Activated B cell treated with CpG ODN at 0.5 μM for 24 hours (primary cell): ENCODE results near the gene NAV3. TPM values are rescaled to one million over a fixed set of nuclear protein-coding genes. Genes with fewer than 3 reads are reported as not detected.

Source experiments
- ATAC-seq: fragments of 200-7000 bp; cut with Tn5 transposase; one replicate; pipeline ENCODE4 v1.10.0; 2021; ENCODE audit warnings: low read depth, mild to moderate bottlenecking, moderate library complexity
- CTCF ChIA-PET: fragments of 350-600 bp; sonication (Branson Sonifier 250); formaldehyde crosslinking; loops from one replicate; lab custom pipeline; 2021; ENCODE audit warnings: antibody characterized with exemption; lab: Charles Lee
- POLR2A ChIA-PET: fragments of 350-600 bp; sonication (Branson Sonifier 250); formaldehyde crosslinking; loops from one replicate; lab custom pipeline; 2021; ENCODE audit warnings: antibody characterized with exemption; lab: Charles Lee
- DNase-seq: peaks from one replicate; pipeline ENCODE4 v3.0.0; 2022
- H3K27ac Mint-ChIP-seq: one replicate; pipeline ENCODE4 v1.8.0; 2020; ENCODE audit warnings: mixed read lengths
- H3K27me3 Mint-ChIP-seq: one replicate; pipeline ENCODE4 v1.8.0; 2021; ENCODE audit warnings: mixed read lengths
- H3K36me3 Mint-ChIP-seq: one replicate; pipeline ENCODE4 v1.8.0; 2021; ENCODE audit warnings: low read depth, mixed read lengths
- H3K4me1 Mint-ChIP-seq: one replicate; pipeline ENCODE4 v1.8.0; 2021; ENCODE audit warnings: mixed read lengths
- H3K4me3 Mint-ChIP-seq: one replicate; pipeline ENCODE4 v1.8.0; 2020; ENCODE audit warnings: mild to moderate bottlenecking, mixed read lengths
- H3K9me3 Mint-ChIP-seq: one replicate; pipeline ENCODE4 v1.8.0; 2020; ENCODE audit warnings: mixed read lengths
- intact Hi-C: fragments of 100-400 bp; cut with micrococcal nuclease; formaldehyde crosslinking; loops from one replicate; pipeline ENCODE4 v1.15.1; 2024
- total RNA-seq: library from RNA; stranded (reverse); gene quantifications from 2 replicates; pipeline ENCODE4 v1.2.3, GENCODE V29; 2022
- TF ChIP-seq, protein P1 (sequence below): fragments of 200-600 bp; IDR thresholded peaks from one replicate; pipeline ENCODE4 v1.8.0; 2022; ENCODE audit warnings: antibody characterized with exemption, mild to moderate bottlenecking

The NAV3 gene
- total RNA-seq, 1 donor from 2014 or later = not detected

DNA sequence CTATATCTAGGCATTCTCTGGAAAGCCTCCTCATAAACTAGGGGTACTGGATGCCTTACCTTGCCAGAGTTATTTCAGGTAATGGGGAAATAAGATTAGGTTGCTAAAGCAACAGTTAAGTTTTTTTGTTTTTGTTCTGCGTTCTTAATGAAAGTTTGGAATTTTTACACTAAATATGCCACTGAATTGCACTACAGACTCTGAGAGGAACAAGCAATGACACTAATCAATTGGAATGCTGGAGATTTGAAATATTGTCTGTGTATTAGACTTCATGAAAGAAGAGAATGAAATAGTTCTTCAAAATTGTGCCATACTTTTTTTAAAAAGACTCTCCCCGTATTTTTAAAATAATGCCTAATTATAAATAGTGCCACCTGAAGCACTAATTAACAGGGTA lies 287.8 kb downstream of the NAV3 start:
- intact Hi-C loops = no loop called here
- Mint-ChIP-seq H3K27ac (no peak overlapping the region), H3K36me3 (no peaks in the 10 kb centered on the region), H3K27me3 (no peaks in the 10 kb centered on the region), H3K9me3 (peaks cover 7% of the 10 kb centered on the region), H3K4me1 (no peaks in the 10 kb centered on the region), H3K4me3 (no peak overlapping the region)
- TF ChIP-seq, protein P1, sequence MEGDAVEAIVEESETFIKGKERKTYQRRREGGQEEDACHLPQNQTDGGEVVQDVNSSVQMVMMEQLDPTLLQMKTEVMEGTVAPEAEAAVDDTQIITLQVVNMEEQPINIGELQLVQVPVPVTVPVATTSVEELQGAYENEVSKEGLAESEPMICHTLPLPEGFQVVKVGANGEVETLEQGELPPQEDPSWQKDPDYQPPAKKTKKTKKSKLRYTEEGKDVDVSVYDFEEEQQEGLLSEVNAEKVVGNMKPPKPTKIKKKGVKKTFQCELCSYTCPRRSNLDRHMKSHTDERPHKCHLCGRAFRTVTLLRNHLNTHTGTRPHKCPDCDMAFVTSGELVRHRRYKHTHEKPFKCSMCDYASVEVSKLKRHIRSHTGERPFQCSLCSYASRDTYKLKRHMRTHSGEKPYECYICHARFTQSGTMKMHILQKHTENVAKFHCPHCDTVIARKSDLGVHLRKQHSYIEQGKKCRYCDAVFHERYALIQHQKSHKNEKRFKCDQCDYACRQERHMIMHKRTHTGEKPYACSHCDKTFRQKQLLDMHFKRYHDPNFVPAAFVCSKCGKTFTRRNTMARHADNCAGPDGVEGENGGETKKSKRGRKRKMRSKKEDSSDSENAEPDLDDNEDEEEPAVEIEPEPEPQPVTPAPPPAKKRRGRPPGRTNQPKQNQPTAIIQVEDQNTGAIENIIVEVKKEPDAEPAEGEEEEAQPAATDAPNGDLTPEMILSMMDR = no peak
- ATAC-seq (no peak), DNase-seq (no peak)
- CTCF ChIA-PET = no interaction called here
- POLR2A ChIA-PET = no interaction called here

DNA sequence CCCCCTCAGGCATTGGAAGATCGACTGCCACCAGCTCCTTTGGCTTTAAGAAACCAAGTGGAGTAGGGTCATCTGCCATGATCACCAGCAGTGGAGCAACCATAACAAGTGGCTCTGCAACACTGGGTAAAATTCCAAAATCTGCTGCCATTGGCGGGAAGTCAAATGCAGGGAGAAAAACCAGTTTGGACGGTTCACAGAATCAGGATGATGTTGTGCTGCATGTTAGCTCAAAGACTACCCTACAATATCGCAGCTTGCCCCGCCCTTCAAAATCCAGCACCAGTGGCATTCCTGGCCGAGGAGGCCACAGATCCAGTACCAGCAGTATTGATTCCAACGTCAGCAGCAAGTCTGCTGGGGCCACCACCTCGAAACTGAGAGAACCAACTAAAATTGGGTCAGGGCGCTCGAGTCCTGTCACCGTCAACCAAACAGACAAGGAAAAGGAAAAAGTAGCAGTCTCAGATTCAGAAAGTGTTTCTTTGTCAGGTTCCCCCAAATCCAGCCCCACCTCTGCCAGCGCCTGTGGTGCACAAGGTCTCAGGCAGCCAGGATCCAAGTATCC lies 288.7 kb downstream of the NAV3 start:
- ATAC-seq (no peak), DNase-seq (no peak)
- ChIA-PET CTCF (no interaction called here), POLR2A (no interaction called here)
- intact Hi-C loops = no loop called here
- H3K27ac Mint-ChIP-seq = no peak overlapping the region
- no peaks in the 10 kb centered on the region for H3K9me3 Mint-ChIP-seq
- H3K4me3 Mint-ChIP-seq = no peak overlapping the region
- no peaks in the 10 kb centered on the region for H3K27me3 Mint-ChIP-seq
- no peaks in the 10 kb centered on the region for H3K4me1 Mint-ChIP-seq
- no peaks in the 10 kb centered on the region for H3K36me3 Mint-ChIP-seq
- TF ChIP-seq, protein P1 = no peak

DNA sequence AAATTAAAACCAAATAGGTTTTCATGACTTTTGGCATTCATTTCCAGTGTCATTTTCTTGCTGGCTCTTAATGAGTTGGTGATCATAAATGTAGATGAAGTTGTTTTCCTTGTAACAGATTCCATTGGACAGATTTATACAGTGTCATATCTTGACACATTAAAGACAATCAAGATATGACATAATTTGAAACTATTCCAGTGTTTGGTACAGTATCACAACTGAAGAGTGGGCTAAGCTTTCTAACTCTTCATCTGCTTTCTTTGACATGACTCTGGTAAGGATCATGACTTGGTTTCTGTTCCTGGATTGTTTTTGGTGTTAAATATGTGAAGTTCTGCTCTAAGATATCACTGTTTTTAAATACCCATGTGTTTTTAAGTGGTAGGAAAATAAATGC lies 289.6 kb downstream of the NAV3 start:
- Mint-ChIP-seq H3K36me3 (no peaks in the 10 kb centered on the region), H3K27me3 (no peaks in the 10 kb centered on the region), H3K9me3 (no peaks in the 10 kb centered on the region), H3K27ac (no peak overlapping the region), H3K4me1 (no peaks in the 10 kb centered on the region), H3K4me3 (no peak overlapping the region)
- intact Hi-C loops = no loop called here
- TF ChIP-seq, protein P1 = no peak
- no peak for DNase-seq
- ChIA-PET CTCF (no interaction called here), POLR2A (no interaction called here)
- ATAC-seq = no peak

DNA sequence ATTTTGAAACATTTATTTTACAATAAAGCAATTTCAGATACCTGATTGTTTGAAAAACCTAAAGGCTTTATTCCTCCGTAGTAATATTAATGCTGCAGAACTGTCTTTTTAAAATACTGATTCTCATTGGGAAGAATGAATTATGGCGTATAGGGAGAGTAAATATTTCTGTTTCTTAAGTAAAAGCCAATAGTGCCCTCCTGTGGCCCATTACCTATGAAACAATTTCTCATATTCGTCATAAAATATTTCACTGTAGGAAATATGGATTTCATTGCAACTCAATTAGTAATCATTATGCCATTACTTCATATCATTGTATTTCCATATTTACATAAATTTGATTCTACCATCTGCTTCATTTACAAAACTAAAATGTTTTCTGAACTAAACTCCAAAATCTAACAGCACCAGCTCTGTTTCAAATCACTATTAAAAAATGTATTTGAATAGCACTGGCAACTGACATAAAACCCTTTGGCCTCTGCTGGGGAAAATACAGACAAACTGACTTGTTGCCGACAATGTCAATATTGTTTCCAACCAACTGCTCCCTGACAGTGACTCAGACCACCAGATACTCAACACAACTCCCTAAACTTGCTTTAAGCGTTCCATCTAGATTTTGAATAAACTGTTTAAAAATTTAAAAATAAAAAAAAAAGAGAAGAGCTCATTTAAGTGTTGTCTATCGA lies 290.3 kb downstream of the NAV3 start:
- TF ChIP-seq, protein P1 = no peak
- ATAC-seq (no peak), DNase-seq (no peak)
- no peaks in the 10 kb centered on the region for H3K4me1 Mint-ChIP-seq
- no peak overlapping the region for H3K27ac Mint-ChIP-seq
- no peaks in the 10 kb centered on the region for H3K36me3 Mint-ChIP-seq
- CTCF ChIA-PET = no interaction called here
- intact Hi-C loops = loop anchor here (1.0 kb wide), 1 partner anchor 121 kb away; no protein-coding TSS in a partner anchor
- H3K9me3 Mint-ChIP-seq = no peaks in the 10 kb centered on the region
- no peaks in the 10 kb centered on the region for H3K27me3 Mint-ChIP-seq
- no peak overlapping the region for H3K4me3 Mint-ChIP-seq
- POLR2A ChIA-PET = no interaction called here

DNA sequence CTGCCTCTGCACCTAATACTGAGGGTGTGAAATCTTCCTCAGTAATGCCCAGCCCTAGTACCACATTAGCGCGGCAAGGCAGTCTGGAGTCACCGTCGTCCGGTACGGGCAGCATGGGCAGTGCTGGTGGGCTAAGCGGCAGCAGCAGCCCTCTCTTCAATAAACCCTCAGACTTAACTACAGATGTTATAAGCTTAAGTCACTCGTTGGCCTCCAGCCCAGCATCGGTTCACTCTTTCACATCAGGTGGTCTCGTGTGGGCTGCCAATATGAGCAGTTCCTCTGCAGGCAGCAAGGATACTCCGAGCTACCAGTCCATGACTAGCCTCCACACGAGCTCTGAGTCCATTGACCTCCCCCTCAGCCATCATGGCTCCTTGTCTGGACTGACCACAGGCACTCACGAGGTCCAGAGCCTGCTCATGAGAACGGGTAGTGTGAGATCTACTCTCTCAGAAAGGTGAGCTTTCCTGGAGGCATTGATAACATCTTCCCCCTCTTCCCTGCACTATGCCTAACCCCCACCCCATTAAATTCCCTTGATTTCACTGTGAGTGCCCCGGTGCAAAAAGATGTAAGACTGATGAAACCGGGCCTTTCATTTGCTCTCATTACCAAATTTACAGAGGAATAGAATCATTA lies 291.4 kb downstream of the NAV3 start:
- TF ChIP-seq, protein P1 = no peak
- Mint-ChIP-seq H3K27me3 (no peaks in the 10 kb centered on the region), H3K4me3 (no peak overlapping the region), H3K9me3 (no peaks in the 10 kb centered on the region), H3K36me3 (no peaks in the 10 kb centered on the region), H3K27ac (no peak overlapping the region), H3K4me1 (no peaks in the 10 kb centered on the region)
- intact Hi-C loops = loop anchor here (1.0 kb wide), 1 partner anchor 122 kb away; no protein-coding TSS in a partner anchor
- CTCF ChIA-PET = no interaction called here
- ATAC-seq (no peak), DNase-seq (no peak)
- POLR2A ChIA-PET = no interaction called here
